T-helper 1 cell (primary cell): ENCODE data around the gene JUND.

Source experiments
- DNase-seq, 5 donors: peaks; one replicate each; pipeline ENCODE4 v3.0.0-alpha.2; 2012 to 2020

JUND gene

DNA sequence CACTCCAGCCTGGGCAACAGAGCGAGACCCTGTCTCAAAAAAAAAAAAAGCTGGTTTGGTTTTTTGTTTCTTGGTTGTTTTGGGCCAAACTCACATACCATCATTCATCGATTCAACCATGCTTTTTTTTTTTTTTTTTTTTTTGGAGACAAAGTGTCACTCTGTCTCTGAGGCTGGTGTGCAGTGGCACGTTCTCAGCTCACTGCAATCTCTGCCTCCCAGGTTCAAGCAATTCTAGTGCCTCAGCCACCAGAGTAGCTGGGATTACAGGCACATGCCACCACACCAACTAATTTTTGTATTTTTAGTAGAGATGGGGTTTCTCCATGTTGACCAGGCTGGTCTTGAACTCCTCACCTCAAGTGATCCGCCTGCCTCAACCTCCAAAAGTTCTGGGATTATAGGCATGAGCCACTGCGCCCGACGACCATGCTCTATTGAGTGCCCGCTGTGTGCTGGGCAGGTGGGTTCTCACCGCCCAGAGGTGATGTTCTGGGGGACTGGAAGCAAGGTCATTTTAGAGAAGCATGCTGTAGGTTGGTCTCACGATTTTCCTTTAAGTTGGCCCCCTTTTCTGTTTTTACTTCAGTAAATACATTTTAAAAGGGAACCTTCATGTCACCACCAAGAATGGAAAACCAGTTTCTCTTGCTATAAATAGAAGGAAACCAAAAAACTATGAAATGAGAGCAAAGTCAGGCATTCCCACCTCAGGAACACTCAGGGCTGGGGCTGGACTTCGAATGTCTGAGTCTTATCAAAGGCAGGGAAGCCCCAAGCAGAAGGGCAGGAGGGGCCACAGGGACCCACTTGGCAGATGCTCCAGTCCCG lies 8.3 kb upstream of the JUND start:
- DNase-seq = no peak

DNA sequence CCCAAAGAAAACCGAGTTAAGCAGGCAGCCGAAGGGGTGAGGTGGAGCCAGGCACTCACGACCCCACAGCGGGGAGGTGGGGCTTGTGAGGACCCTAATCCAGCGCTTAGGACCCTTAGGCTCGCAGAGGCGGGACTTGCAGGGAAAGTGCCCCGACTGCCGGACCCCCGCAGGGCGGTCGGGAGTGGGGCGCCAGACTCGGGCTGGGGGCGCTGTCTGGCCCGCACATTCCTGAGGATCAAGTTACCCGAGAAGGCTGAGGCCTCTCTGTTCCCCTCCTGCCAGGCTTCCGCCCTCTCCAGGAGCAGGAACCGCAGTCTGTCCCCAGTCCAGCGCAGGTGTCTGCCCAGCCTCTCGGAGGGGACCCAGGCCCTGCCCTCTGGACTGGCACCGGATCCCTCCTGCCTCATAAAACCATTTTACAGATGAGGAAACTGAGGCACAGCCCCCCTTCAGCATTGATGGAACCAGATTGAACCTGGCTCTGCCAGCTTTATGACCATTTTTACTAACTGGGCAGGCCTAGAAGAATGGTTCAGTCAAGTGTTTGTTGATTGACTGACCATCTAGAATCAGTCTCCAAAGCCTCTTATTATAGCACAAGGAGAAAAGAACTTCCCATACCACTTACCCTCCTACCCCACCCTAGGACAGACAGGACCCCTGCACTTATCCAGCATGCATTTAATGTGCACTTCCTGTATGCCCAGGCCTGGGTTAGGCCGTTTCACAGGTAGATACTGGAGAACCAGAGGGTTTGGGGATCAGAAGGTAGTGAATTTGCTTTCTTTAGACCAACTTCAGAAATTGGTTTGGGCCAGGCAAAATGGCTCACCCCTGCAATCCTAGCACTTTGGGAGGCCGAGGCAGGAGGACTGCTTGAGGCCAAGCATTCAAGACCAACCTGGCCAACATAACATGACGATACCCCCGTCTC lies 6.7 kb upstream of the JUND start:
- no peak for DNase-seq

DNA sequence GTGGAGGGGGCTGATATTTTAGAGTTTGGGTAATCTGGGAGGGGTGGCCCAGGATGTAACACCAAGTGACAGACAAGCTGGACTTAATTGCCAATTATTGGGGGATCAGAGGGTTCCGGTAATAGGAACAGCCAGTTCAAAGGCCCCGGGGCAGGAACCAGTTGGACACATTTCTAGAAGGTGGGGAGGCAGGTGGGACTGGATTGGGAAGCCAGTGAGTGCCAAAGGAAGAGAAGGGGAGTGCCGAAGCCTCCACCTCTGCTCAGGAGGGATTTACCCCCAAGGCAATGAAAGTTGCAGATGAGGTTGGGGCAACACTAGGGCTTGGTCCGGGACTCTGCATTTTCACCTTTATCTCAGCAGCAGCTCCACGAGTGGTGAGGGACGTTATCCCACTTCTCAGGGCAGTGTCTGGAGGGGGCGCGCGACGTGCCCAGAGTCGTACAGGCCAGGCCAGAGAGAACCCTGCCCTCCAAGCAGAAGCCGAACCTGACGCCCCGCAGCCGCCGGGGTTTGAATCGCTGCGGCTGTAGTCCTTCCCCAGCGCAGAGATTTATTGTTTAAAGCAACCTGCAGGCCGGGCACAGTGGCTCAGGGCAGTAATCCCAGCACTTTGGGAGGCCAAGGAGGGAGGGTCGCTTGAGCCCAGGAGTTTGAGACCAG lies 5.7 kb upstream of the JUND start:
- DNase-seq = no peak

DNA sequence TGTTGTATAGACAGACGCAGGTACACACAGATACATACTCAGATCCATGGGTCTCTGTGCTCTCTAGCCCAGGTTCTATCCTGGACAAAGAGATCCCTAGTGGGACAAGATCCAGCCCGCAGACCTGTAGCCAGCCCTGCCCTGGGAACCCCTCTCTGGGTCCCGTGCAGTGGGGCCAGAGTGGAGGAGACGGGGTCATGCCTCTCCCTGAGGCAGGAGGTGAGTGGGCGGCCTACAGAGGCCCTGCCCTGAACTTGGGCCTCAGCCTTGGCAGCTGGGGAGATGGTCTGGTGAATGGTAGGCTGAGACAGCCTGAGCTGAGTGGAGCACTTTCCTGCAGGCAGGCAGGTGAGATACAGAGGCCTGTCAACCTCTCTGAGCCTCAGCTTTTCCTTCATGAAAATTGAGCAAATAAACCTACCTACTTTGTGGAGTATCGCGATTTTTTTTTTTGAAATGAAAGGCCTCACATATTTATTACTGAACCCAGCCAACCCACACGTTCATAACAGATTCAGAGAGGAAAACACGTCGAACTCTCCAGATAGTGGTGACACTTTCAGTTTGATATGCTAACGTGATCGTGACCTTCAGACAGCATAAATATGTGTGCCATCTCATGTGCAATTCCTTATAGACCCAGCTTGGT lies 3.4 kb upstream of the JUND start:
- peak in 1 of 5 donors; percentile 54 for DNase-seq

DNA sequence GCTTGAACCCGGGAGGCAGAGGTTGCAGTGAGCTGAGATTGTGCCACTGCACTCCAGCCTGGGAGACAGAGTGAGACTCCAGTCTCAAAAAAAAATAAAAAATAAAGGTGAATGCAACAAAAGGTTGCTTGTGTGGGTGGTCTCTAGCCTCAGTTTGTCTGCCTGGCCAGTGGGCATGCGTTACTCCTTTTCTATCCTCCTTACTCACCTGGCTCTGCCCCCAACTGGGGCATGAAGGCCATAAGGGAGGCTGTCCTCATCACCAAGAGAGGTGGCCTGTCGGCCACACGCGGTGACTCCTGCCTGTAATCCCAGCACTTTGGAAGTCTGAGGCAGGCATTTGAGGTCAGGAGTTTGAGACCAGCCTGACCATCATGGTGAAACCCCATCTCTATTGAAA lies 1.9 kb upstream of the JUND start:
- no peak for DNase-seq

DNA sequence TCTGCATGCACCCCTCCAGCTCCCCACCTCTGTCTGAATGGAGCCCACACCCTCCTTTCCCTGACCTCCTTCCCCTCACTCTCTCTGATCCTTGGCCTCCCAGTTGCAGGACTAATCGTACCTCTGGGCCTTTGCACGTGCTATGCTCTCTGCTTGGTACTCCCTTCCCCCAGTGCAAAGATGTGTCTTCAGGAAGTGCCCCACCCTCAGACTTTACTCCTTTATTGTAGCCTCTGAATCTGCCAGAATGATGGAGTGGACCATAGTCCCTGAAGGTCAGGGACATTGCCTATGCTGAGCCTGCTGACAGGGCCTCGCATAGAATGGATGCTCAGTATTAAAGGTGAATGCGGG lies 1.3 kb upstream of the JUND start:
- peak in 1 of 5 donors; percentile 55 for DNase-seq

DNA sequence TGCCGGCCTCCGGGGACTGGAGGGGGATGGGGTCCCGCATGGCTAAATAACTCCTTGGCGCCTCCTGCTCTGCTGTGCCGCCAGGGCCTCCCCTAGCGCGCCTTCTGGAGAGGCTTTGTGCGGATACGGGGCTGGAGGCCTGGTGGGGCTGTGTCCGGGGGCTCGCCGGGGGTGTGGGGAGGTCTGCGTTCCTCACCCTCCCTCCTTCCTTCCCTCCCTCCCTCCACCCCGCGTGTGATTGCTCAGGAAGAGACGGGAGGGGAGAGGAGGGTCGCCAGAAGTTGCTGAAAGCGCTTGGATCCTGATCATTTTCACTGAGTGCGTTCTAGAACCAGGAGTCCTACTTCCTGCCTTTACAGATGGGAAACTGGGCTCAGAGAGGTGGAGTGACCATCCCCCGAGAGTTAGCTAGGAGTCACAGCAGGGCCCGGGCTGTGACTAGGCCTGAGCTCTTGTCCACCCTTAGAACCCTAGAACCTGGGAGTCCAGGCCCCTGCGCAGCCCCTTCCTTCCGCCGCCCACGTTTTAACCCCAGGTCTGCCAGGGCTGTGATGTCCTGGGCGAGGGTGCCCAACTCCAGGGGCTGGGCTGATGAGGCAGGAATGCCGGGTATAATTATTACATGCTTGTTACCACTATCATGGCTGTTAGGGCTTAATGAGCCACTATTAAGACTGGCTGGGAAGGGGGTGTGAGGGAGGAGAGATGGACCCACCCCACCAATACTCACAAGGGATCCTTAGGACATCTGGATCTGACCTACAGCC lies 782 bp upstream of the JUND start:
- no peak for DNase-seq

DNA sequence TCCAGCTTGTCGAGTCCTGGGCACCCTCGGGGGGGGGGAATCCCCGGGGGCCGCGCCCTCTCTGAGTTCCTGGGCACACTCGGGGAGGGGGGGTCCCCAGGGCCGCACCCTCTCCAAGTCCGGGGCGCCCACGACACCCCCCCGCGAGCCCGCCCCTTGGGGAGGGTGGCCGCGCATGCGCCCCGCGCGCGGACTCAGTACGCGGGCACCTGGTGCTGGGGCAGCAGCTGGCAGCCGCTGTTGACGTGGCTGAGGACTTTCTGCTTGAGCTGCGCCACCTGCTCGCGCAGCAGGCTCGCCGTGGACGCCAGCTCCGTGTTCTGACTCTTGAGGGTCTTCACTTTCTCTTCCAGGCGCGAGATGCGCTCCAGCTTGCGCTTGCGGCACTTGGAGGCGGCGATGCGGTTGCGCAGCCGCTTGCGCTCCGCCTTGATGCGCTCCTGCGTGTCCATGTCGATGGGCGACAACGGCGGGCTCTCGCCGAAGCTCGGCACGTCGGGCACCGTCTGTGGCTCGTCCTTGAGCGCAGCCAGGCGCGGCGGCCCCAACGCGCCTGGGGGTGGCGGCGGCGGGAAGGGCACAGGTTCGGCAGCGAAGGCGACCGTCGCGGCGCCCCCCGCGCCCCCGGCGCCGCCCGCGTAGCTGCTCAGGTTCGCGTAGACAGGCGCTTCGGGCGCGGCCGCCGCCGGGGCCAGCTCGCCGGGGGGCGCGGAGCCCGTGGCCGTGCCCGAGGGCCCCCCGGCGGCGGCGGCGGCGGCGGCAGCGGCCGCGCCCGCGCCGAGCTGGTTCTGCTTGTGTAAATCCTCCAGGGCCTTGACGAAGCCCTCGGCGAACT lies 958 bp downstream of the JUND start:
- DNase-seq = peak; percentile 73 to 93 (median 78)

DNA sequence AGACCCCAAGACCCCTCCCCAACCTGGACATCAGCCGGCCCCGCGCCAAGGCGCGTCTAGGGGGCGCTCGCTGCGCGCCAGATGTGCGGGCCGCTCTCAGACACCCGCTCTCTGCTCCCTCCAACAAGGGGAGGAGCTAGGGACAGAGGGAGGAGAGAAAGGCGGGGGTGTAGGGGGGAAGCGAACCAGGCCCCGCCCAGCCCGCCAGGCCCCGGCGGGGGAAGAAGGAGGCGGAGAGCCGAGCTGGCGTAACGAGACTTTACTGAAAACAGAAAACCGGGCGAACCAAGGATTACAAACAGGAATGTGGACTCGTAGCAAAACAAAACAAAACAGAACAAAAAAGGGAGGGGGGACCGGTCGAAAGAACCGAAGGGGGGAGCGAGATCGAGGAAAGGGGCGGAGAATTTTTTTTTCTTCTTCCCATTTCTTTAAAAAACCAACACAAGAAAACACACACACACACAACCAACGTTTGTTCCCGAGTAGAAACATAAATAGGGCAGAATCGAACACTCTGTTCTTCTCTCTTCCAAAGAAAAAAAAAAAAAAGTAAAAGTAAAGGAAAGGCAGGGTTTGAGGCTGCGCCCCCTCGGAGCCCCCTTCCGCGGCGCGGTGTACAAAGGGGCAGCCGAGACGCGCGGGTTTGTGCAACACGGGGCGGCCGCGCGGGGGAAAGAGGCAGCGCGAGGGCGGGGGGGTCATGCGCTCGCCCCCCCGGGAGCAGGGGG lies 1.7 kb downstream of the JUND start:
- DNase-seq = peak; percentile 80 to 96 (median 86)

DNA sequence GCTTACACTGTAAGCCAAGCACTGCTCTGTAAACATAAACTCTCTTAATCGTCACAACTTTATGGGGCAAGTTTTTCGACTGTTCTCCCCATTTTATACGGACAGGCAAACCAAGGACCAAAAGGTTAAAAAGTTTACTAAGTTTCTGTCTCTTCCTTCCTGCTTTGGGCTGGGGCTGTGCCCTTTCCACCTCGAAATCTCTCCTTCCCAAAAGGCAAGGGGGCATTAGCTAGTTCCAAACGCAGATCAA lies 2.2 kb downstream of the JUND start:
- no peak for DNase-seq

DNA sequence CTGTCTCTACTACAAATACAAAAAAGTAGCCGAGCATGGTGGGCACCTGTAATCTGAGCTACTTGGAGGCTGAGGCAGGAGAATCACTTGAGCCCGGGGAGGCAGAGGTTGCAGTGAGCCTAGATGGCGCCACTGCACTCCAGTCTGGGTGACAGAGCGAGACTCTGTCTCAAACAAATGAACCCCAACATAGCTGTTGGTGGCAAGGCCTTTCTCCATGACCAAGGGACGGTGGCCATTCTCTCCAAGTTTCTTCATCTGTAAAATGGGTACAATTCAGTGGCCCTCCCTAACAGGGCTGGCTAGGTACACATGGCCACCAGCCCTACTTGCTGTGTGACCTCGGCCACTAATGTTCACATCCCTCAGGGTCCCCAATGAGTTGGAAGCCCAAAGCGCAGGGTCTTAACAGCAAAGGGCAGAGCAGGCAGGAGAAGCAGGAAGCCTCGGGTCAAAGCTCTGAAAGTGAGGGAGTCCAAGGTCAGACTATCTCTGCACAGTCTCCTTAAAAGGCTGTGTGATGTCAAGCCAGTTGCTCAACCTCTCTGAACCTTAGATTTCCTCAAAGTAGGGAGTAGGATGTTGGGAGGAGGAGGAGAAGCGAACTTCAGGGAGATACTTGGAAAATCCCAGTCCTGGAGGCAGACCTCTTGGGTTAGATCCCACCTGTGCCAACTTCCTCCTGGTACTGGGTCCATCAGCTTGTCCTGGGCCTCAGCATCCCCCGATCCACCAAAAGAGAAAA lies 2.7 kb downstream of the JUND start:
- peak in 4 of 5 donors; percentile 47 to 63 (median 56) for DNase-seq

DNA sequence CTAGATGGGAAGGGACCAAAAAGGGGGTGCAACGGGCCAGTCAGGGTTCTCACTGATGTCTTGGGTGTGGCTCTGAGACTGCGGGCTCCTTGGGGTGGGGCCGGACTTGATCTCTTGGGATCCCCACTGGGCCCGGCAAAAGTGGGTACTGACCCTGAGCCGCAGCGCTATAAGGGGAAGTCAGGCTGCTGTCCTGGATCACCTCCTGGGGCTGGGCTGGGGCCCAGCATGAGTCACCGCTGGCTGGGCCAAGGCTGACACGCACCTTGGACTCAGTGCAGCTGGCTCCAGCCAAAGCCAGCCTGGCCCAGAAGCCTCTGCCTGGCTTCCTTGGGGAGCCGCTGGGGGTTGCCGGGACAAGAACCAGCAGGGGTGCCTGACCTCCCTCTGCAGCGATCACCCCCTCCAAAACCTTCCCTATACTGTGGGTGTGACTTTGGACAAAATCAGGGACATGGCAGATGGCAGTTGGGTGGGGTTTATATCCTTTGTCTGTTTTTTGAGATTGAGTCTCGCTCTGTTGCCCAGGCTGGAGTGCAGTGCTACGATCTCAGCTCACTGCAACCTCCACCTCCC lies 6.6 kb downstream of the JUND start:
- no peak for DNase-seq

DNA sequence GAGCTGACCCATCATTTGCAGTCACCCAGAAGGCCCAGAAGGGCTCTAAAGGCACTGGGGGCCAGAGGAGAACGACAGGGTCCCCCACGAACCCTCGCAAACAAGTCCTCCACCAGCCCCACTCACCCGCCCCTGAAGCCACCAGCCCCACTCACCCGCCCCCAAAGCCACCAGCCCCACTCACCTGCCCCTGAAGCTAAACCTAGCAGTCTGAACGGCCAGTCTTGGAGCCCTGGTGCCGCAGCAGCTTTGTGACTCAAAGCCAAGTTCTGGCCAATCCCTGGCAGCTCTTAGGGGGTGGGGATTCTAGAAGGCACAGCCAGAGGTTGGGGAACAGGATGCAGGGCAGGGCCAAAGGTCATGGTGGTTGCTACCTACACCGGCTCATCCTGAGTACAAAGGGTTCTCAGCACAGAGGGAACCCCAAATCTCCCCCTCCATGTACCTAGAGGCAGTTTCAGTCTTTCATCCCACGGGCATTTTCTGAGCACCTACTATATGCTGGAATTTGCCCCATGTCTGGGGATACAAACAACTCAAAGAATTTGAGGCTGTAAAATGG lies 7.1 kb downstream of the JUND start, which contains the start of gene IQCN:
Gene IQCN (minus strand): TSS at position 234 of the 562 bp plus-strand sequence. CDS start 4,974 bp downstream, outside the sequence.
- peak in 1 of 5 donors; percentile 22 for DNase-seq

DNA sequence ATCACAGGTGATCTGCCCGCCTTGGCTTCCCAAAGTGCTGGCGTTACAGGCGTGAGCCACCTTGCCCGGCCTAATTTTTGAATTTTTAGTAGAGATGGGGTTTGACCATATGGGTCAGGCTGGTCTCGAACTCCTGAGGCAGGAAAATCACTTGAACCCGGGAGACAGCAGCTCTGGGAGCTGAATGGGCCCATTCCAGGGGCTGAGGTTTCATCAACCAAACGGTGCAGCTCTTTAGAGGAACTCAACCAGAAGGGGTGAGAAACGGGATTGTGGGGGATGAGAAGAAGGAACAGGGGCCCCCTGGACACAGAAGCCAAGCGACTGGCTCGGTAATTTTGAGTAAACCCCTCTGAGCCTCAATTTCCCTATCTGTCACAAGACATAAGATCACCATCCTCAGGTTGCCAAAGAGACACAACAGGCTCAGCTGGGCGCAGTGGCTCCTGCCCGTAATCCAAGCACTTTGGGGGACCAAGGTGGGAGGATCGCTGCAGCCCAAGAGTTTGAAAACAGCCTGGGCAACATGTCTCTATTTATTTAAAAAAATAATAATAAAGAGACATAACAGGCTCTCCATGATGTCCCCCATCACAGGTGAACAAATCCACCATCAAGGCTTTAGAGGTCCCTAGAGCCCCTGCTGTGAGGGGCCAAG lies 7.7 kb downstream of the JUND start:
- DNase-seq = no peak

DNA sequence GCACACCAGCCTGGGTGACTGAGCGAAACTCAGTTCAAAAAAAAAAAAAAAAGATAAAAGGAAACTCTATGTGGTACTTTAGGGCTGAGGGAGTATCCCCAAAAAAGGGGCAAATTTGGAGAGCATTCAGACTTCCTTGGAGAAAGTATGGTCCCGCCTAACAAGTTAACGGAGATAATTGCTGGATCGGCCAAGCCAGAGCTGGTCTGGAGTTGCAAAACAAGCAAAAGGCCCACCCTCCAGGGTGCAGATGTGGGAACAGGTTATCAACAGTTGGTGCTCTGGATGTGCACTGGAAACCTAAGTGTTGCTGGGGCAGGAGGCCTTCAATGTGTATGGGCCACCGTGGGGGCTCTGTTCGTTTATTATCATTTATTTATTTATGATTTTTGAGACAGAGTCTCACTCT lies 10.0 kb downstream of the JUND start:
- DNase-seq = no peak

DNA sequence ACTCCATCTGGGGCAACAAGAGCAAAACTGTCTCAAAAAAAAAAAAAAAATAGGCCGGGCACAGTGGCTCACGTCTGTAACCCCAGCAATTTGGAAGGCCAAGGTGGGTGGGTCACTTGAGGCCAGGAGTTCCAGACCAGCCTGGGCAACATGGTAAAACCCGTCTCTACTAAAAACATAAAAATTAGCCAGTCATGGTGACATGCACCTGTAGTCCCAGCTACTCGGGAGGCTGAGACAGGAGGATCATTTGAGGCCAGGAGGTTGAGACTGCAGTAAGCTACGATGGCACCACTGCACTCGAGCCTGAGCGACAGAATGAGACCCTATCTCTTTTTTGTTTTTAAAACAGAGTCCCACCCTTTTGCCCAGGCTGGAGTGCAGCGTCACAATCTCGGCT lies 11.1 kb downstream of the JUND start:
- no peak for DNase-seq

DNA sequence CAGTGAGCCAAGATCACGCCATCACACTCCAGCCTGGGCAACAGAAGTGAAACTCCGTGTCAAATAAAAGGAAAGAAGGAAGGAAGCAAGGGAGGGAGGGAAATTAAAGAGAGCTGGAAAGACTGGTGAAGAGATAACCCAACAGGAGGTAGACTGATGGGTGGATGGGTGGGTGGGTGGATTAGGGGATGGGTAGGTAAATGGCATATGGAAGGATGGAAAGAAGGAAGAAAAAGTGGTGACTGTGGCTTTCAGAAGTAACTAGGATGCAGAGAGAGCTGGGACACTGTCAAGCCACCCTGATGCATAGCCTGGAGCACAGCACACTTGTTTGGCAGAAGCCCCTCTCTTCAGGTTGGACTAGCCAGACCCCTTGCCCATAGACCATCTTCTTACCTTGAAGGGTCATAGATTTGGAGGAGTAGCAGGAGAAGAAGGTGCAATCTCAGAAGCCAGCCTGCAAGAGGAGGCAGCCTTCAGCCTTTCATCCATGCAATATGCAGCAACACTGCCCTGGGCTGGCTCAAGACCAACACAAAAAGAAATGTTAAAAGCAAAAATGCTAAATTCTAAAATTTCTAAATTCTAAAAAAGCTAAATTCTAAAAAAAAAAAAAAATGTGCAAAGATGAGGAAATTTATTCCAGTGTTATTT lies 12.2 kb downstream of the JUND start:
- no peak for DNase-seq
